ENCODE data around the gene CNOT1. TPM values are rescaled to one million over a fixed set of nuclear protein-coding genes. Genes with fewer than 3 reads are reported as not detected.

The CNOT1 gene
- total and polyA plus RNA-seq, 4 donors, result 34.0 to 131 (median 78.5) TPM

- TF ChIP-seq ZBTB33 (IDR thresholded peaks at IDR 0.05), result no peak
- no peak for TF ChIP-seq MAX (IDR thresholded peaks at IDR 0.05)
- no peak for TF ChIP-seq EGR1 (IDR thresholded peaks at IDR 0.05; ENCODE audit: low read depth in 2 of 2)
- TF ChIP-seq SP1 (IDR thresholded peaks at IDR 0.05), result no peak
- TF ChIP-seq FOXA2 (IDR thresholded peaks at IDR 0.05), result no peak
- TF ChIP-seq NR2F2 (IDR thresholded peaks at IDR 0.05), result no peak
- TF ChIP-seq CTCF (IDR thresholded peaks at IDR 0.05; ENCODE audit: low read depth, low read length, missing input control), result no peak
- TF ChIP-seq RXRA (IDR thresholded peaks at IDR 0.05), result no peak
These were observed 129.8 kb downstream of the CNOT1 start, which contains the start of gene NDRG4 (continued) for GRCh38 chr16:58499615-58500351.

GRCh38 chr16:58499092-58499511 lies 130.5 kb downstream of the CNOT1 start:
- Histone ChIP-seq H3K4me1 (ENCODE audit: control insufficient read depth in 4 of 4, insufficient read depth in 4 of 4, low read length in 3 of 4) (peaks cover 0 to 7% (median 6%) of the 10 kb centered on the region in 4 donors), H3K4me3 (ENCODE audit: low read depth in 1 of 3, low read length in 3 of 3) (no peak overlapping the region), H3K27ac (ENCODE audit: low read depth in 1 of 2, low read length in 2 of 2) (no peak overlapping the region), H3K9me3 (ENCODE audit: control insufficient read depth in 4 of 4, low read length in 3 of 4) (no peaks in the 10 kb centered on the region), H3K9ac (ENCODE audit: low read depth in 1 of 2, low read length in 2 of 2) (no peak overlapping the region), H3K27me3 (ENCODE audit: control insufficient read depth in 4 of 4, insufficient read depth in 4 of 4, low read length in 3 of 4) (peaks cover 0 to 6% (median 1%) of the 10 kb centered on the region in 4 donors), H3K36me3 (ENCODE audit: control insufficient read depth in 4 of 4, insufficient read depth in 3 of 4, low read depth in 1 of 4, low read length in 3 of 4) (no peaks in the 10 kb centered on the region)
- TF ChIP-seq SP1 (IDR thresholded peaks at IDR 0.05) (no peak), ATF3 (IDR thresholded peaks at IDR 0.05) (no peak), JUND (IDR thresholded peaks at IDR 0.05) (no peak), HNF4A (conservative IDR thresholded peaks at IDR 0.05) (no peak), FOXA2 (IDR thresholded peaks at IDR 0.05) (no peak), RAD21 (IDR thresholded peaks at IDR 0.05) (no peak), ZBTB33 (IDR thresholded peaks at IDR 0.05) (no peak), CTCF (IDR thresholded peaks at IDR 0.05; ENCODE audit: low read depth, low read length, missing input control) (no peak), TAF1 (conservative IDR thresholded peaks at IDR 0.05) (no peak), YY1 (IDR thresholded peaks at IDR 0.05) (no peak)
- DNase-seq (ENCODE audit: low spot score), result no peak
- 89% methylated on average over 10 of the region's 10 CpGs for WGBS

Data from liver (tissue), 9 donors.